ENCODE data around the gene BCL2A1. TPM values are rescaled to one million over a fixed set of nuclear protein-coding genes. Genes with fewer than 3 reads are reported as not detected.
A peak's percentile ranks its signal among the peaks of the same experiment; 100 is the strongest.

BCL2A1 gene
- total RNA-seq, 4 donors from 2014 or later: 3.0 to 4.0 TPM; not detected in 2

DNA sequence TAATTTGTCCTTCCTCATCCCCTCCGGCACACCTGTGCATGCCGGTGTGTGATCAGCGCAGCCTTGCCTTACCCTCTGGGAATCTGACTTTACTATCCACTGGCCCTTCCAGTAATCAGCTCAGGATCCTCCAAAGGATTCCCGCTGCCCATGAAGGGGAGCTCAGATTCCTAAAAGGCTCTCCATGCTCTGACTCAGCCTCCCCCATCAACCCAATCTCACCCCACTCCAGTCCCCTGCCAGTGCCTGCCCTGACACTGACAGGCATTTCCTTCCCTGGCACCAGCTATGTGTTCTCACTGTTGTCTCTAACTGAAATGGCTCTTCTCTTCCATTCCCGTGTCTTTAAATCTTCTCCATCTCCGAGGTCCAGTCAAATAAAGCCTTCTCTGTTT is 7.3 kb upstream of the BCL2A1 start:
- Histone ChIP-seq H3K9me3 (no peaks in the 10 kb centered on the region), H3K27me3 (no peaks in the 10 kb centered on the region), H3K4me1 (no peaks in the 10 kb centered on the region), H3K27ac (peak overlapping the region in 2 of 4 donors; percentile 17 to 26), H3K4me3 (no peak overlapping the region), H3K36me3 (no peaks in the 10 kb centered on the region)
- 73% methylated on average over 4 to 6 of the region's 6 CpGs for WGBS, 2 donors (ENCODE audit: low coverage in 1 of 2)
- no peak for DNase-seq
- intact Hi-C loops (cut with DNase I; ENCODE audit: low total_unique reads): no loop called here
- in situ Hi-C loops (cut with MboI; ENCODE audit: low pct_ligation_motif_present in 1 of 4, low pct_unique_long_range_greater_than_20kb in 1 of 4, low sequenced_read_pairs in 3 of 4): no loop called here
- no peak for TF ChIP-seq POLR2A (IDR thresholded peaks at IDR 0.05)
- no peak for TF ChIP-seq CTCF (IDR thresholded peaks at IDR 0.05)
- no peak for TF ChIP-seq POLR2AphosphoS5 (IDR thresholded peaks at IDR 0.05)
- TF ChIP-seq EP300 (IDR thresholded peaks at IDR 0.05; ENCODE audit: low read depth): no peak

DNA sequence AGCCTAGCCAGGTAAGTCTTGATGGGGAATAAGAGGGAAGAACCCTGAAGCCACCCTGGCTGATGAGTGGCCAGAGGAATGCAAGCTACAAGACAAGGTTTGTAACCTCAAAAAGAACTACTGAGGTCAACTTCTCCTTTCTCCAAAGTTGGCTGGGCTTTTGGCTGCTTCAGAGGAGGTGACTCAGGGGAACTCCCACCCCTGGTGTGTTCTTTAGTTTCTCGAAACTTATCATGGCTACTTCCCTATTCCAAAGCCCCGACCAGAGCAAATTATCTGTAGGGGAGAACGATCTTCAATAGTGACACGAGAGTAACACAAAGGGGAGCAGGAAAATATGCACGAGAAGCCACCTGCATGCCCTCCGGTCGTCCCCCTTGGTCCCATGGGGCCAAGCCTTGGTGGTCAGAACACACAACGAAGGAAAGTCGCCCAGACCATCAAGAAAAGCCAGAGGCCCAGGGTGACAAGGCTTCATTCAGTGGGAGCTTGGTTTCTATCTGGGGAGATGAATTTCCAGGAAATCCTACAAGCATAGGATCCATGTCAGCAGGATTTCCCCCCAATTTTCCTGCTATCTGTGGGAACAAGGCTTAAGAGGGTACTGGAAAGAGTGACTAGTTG is 6.5 kb upstream of the BCL2A1 start:
- no peaks in the 10 kb centered on the region for H3K9me3 ChIP-seq
- H3K27me3 ChIP-seq: no peaks in the 10 kb centered on the region
- in situ Hi-C loops (cut with MboI; ENCODE audit: low pct_ligation_motif_present in 1 of 4, low pct_unique_long_range_greater_than_20kb in 1 of 4, low sequenced_read_pairs in 3 of 4) (no loop called here), intact Hi-C loops (cut with DNase I; ENCODE audit: low total_unique reads) (no loop called here)
- WGBS, 2 donors (ENCODE audit: low coverage in 1 of 2): 80 to 100% methylated on average over 1 to 9 of the region's 9 CpGs
- no peak overlapping the region for H3K4me3 ChIP-seq
- H3K27ac ChIP-seq: no peak overlapping the region
- peak; percentile 14 for DNase-seq
- no peak for TF ChIP-seq POLR2AphosphoS5 (IDR thresholded peaks at IDR 0.05)
- TF ChIP-seq EP300 (IDR thresholded peaks at IDR 0.05; ENCODE audit: low read depth): no peak
- no peak for TF ChIP-seq POLR2A (IDR thresholded peaks at IDR 0.05)
- TF ChIP-seq CTCF (IDR thresholded peaks at IDR 0.05): no peak
- H3K4me1 ChIP-seq: no peaks in the 10 kb centered on the region
- H3K36me3 ChIP-seq: no peaks in the 10 kb centered on the region

GRCh38 chr15:79973456-79974195 is 2.6 kb upstream of the BCL2A1 start:
- WGBS, 2 donors (ENCODE audit: low coverage in 1 of 2): 51 to 64% methylated on average over 2 to 8 of the region's 8 CpGs
- no peak overlapping the region for H3K27ac ChIP-seq
- DNase-seq: no peak

More at GRCh38 chr15:79973456-79974195, 2.6 kb upstream of the BCL2A1 start:
- no peaks in the 10 kb centered on the region for H3K4me1 ChIP-seq
- H3K36me3 ChIP-seq: no peaks in the 10 kb centered on the region
- no peak overlapping the region for H3K4me3 ChIP-seq
- no peaks in the 10 kb centered on the region for H3K9me3 ChIP-seq
- H3K27me3 ChIP-seq: no peaks in the 10 kb centered on the region
- in situ Hi-C loops (cut with MboI; ENCODE audit: low pct_ligation_motif_present in 1 of 4, low pct_unique_long_range_greater_than_20kb in 1 of 4, low sequenced_read_pairs in 3 of 4): no loop called here
- TF ChIP-seq POLR2AphosphoS5 (IDR thresholded peaks at IDR 0.05): no peak
- TF ChIP-seq CTCF (IDR thresholded peaks at IDR 0.05): no peak
- TF ChIP-seq POLR2A (IDR thresholded peaks at IDR 0.05): no peak
- no peak for TF ChIP-seq EP300 (IDR thresholded peaks at IDR 0.05; ENCODE audit: low read depth)
- intact Hi-C loops (cut with DNase I; ENCODE audit: low total_unique reads): no loop called here
